NCI-H1417 treated with DMSO at 0.1 percent for 48 hours (cell line): Measurements from ENCODE around the gene TCTN3.
"Not testable (repeated sequence)": the region's sequence is repeated elsewhere in the genome, so short reads cannot be mapped to it uniquely, and the experiment has no call there.

Experiments
- DNase-seq: peaks from one replicate; lab custom pipeline; 2025; lab: John Stamatoyannopoulos, UW

TCTN3 gene

GRCh38 chr10:95693668-95694534, at the start of gene TCTN3:
Gene TCTN3, minus strand, starts transcription at chr10:95693927. Its CDS starts 28 bp downstream, at chr10:95693899.
- DNase-seq = peak; percentile 50

GRCh38 chr10:95742962-95743535, 49.3 kb upstream of the TCTN3 start:
- DNase-seq = no peak

- no peak for DNase-seq
These were observed 48.8 kb upstream of the TCTN3 start for GRCh38 chr10:95742485-95742884.

GRCh38 chr10:95741807-95742467, 48.2 kb upstream of the TCTN3 start:
- DNase-seq = no peak

GRCh38 chr10:95739056-95739455, 45.3 kb upstream of the TCTN3 start:
- no peak for DNase-seq

- not testable (repeated sequence) for DNase-seq
These were observed 39.2 kb upstream of the TCTN3 start for GRCh38 chr10:95732907-95733306.

- no peak for DNase-seq
These were observed 36.5 kb upstream of the TCTN3 start for GRCh38 chr10:95730233-95730632.

GRCh38 chr10:95729323-95730055, 35.8 kb upstream of the TCTN3 start:
- no peak for DNase-seq

GRCh38 chr10:95728526-95728925, 34.8 kb upstream of the TCTN3 start:
- no peak for DNase-seq

GRCh38 chr10:95722496-95722895, 28.8 kb upstream of the TCTN3 start:
- not testable (repeated sequence) for DNase-seq

- not testable (repeated sequence) for DNase-seq
These were observed 27.0 kb upstream of the TCTN3 start for GRCh38 chr10:95720745-95721144.

- no peak for DNase-seq
These were observed 23.1 kb upstream of the TCTN3 start for GRCh38 chr10:95716866-95717265.

GRCh38 chr10:95716466-95716865, 22.7 kb upstream of the TCTN3 start:
- DNase-seq = no peak

- no peak for DNase-seq
These were observed 17.8 kb upstream of the TCTN3 start for GRCh38 chr10:95711492-95711891.

- DNase-seq = no peak
These were observed 13.3 kb upstream of the TCTN3 start for GRCh38 chr10:95706990-95707389.

- no peak for DNase-seq
These were observed 12.8 kb upstream of the TCTN3 start for GRCh38 chr10:95706573-95706972.

GRCh38 chr10:95698415-95698814, 4.7 kb upstream of the TCTN3 start:
- no peak for DNase-seq

- DNase-seq = no peak
These were observed 3.7 kb upstream of the TCTN3 start for GRCh38 chr10:95697429-95697828.

GRCh38 chr10:95694665-95695064, 938 bp upstream of the TCTN3 start:
- no peak for DNase-seq

- DNase-seq = no peak
These were observed 558 bp downstream of the TCTN3 start for GRCh38 chr10:95693071-95693667.

GRCh38 chr10:95691281-95691680, 2.4 kb downstream of the TCTN3 start:
- DNase-seq = no peak

GRCh38 chr10:95688648-95689047, 5.1 kb downstream of the TCTN3 start:
- DNase-seq = no peak
